A549 (cell line): Measurements from ENCODE around the gene AFAP1L2. TPM values are rescaled to one million over a fixed set of nuclear protein-coding genes. Genes with fewer than 3 reads are reported as not detected.

Experiments
- ATAC-seq, 2 experiments: fragments of 200-7000 bp in 1 of 2; fragments of >200 bp in 1 of 2; cut with Nextera tagmentation in 1 of 2; cut with Tn5 transposase in 1 of 2; 3 replicates each; pipeline versions ENCODE4 v1.8.0 to v1.9.1; 2018 to 2020; ENCODE audit warnings: mild to moderate bottlenecking in 1 of 2, moderate library complexity in 1 of 2
- CTCF ChIA-PET: fragments of 300-600 bp; sonication (Branson Sonifier 250); formaldehyde crosslinking; extraction: SDS; loops from one replicate; lab custom pipeline; 2021; ENCODE audit warnings: antibody characterized with exemption, inconsistent platforms; lab: Yijun Ruan, JAX
- POLR2A ChIA-PET: fragments of 350-600 bp; formaldehyde crosslinking; extraction: SDS; loops from one replicate; lab custom pipeline; 2021; ENCODE audit warnings: antibody characterized with exemption, inconsistent platforms; lab: Yijun Ruan, JAX
- DNase-seq, 2 experiments: peaks; one replicate each; pipeline versions ENCODE4 v3.0.0 to v3.0.0-alpha.2; 2011 to 2016; ENCODE audit warnings: low read depth in 1 of 2, low spot score in 1 of 2
- FAIRE-seq: peaks from 2 replicates; lab custom pipeline; 2011; peaks lifted over from hg19 to GRCh38; lab: Jason Lieb, UNC
- H3K27ac ChIP-seq, 2 experiments: fragments of >200 bp; sonication (Bioruptor Twin); formaldehyde crosslinking; 3 replicates each; pipeline ENCODE4 v1.5.1; 2016 to 2017
- H3K4me1 ChIP-seq: fragments of >200 bp; sonication (Bioruptor Twin); formaldehyde crosslinking; 3 replicates; pipeline ENCODE4 v1.6.1; 2016
- H3K4me2 ChIP-seq: fragments of >200 bp; sonication (Bioruptor Twin); formaldehyde crosslinking; 3 replicates; pipeline ENCODE4 v1.6.1; 2016
- H3K4me3 ChIP-seq: fragments of >200 bp; sonication (Bioruptor Twin); formaldehyde crosslinking; 3 replicates; pipeline ENCODE4 v1.5.1; 2016
- H3K9me3 ChIP-seq: fragments of >200 bp; sonication (Bioruptor Twin); formaldehyde crosslinking; 3 replicates; pipeline ENCODE4 v1.6.1; 2016
- CBX8 ChIP-seq: fragments of 200-600 bp; sonication (generic); IDR thresholded peaks from 2 replicates; pipeline ENCODE4 v1.6.1; 2016
- CHD2 ChIP-seq: fragments of 150-350 bp; IDR thresholded peaks from 2 replicates; pipeline ENCODE4 v1.6.1; 2014; ENCODE audit warnings: low read length; ENCODE audit not compliant: partially characterized antibody
- CHD4 ChIP-seq: fragments of 200-600 bp; sonication (generic); IDR thresholded peaks from 2 replicates; pipeline ENCODE4 v1.6.1; 2016; ENCODE audit warnings: antibody characterized with exemption, mild to moderate bottlenecking, borderline replicate concordance
- EHF ChIP-seq: fragments of 250-450 bp; sonication (Bioruptor Pico); IDR thresholded peaks from 2 replicates; pipeline ENCODE4 v1.5.0; 2020; ENCODE audit warnings: mild to moderate bottlenecking
- EP300 ChIP-seq, 2 experiments: fragments of >200 bp; sonication (Bioruptor Twin); formaldehyde crosslinking; IDR thresholded peaks; 2 replicates in 1 of 2; 3 replicates in 1 of 2; pipeline ENCODE4 v1.6.1; 2016 to 2017
- FOSB ChIP-seq: fragments of 250-450 bp; sonication (Bioruptor Pico); IDR thresholded peaks from 2 replicates; pipeline ENCODE4 v1.5.0; 2020; ENCODE audit warnings: mild to moderate bottlenecking, moderate library complexity
- FOXS1 ChIP-seq: fragments of 250-450 bp; sonication (Bioruptor Pico); IDR thresholded peaks from 2 replicates; pipeline ENCODE4 v1.5.0; 2020; ENCODE audit warnings: mild to moderate bottlenecking, moderate library complexity
- HDAC2 ChIP-seq: fragments of 200-600 bp; sonication (generic); IDR thresholded peaks from 2 replicates; pipeline ENCODE4 v1.6.1; 2016
- HEYL ChIP-seq: fragments of 250-450 bp; sonication (Bioruptor Pico); IDR thresholded peaks from 2 replicates; pipeline ENCODE4 v1.8.0; 2021; ENCODE audit warnings: mild to moderate bottlenecking, moderate library complexity
- HOXA7 ChIP-seq: fragments of 250-450 bp; sonication (Bioruptor Pico); IDR thresholded peaks from 2 replicates; pipeline ENCODE4 v1.5.0; 2020; ENCODE audit warnings: mild to moderate bottlenecking, moderate library complexity
- HOXB5 ChIP-seq: fragments of 250-450 bp; sonication (Bioruptor Pico); IDR thresholded peaks from 2 replicates; pipeline ENCODE4 v1.5.0; 2020; ENCODE audit warnings: mild to moderate bottlenecking, moderate library complexity
- JUN ChIP-seq, 2 experiments: fragments of >200 bp; sonication (Bioruptor Twin); formaldehyde crosslinking; IDR thresholded peaks; 2 replicates in 1 of 2; 3 replicates in 1 of 2; pipeline ENCODE4 v1.6.1; 2016 to 2017
- KDM1A ChIP-seq: fragments of 200-600 bp; sonication (generic); IDR thresholded peaks from 2 replicates; pipeline ENCODE4 v1.6.1; 2016; ENCODE audit warnings: low read depth, mild to moderate bottlenecking
- KDM5A ChIP-seq: fragments of 200-600 bp; sonication (generic); IDR thresholded peaks from 2 replicates; pipeline ENCODE4 v1.6.1; 2016; ENCODE audit warnings: antibody characterized with exemption, mild to moderate bottlenecking
- MAFK ChIP-seq: fragments of 450-650 bp; IDR thresholded peaks from 2 replicates; pipeline ENCODE4 v1.6.1; 2014; ENCODE audit not compliant: partially characterized antibody
- NFE2L2 ChIP-seq: fragments of 150-350 bp; conservative IDR thresholded peaks from 2 replicates; pipeline ENCODE4 v1.6.1; 2014; ENCODE audit warnings: low read length
- POLR2A ChIP-seq: IDR thresholded peaks from 2 replicates; pipeline ENCODE4 v1.6.1; 2012; ENCODE audit warnings: mild to moderate bottlenecking, low read length
- POLR2AphosphoS2 ChIP-seq: conservative IDR thresholded peaks from 2 replicates; pipeline ENCODE4 v1.6.1; 2012; ENCODE audit warnings: low read length, improper control_type of control experiment, inconsistent platforms
- RAD21 ChIP-seq, 2 experiments: fragments of >200 bp in 1 of 2; sonication (Bioruptor Twin) in 1 of 2; formaldehyde crosslinking in 1 of 2; IDR thresholded peaks in 1 of 2; conservative IDR thresholded peaks in 1 of 2; 2 replicates in 1 of 2; 3 replicates in 1 of 2; pipeline ENCODE4 v1.6.1; 2012 to 2018; ENCODE audit warnings: inconsistent platforms in 1 of 2
- RFX5 ChIP-seq: fragments of 450-650 bp; IDR thresholded peaks from 2 replicates; pipeline ENCODE4 v1.7.1; 2014; ENCODE audit warnings: antibody characterized with exemption, mild to moderate bottlenecking, moderate library complexity
- ZC3H11A ChIP-seq: fragments of 450-650 bp; IDR thresholded peaks from 2 replicates; pipeline ENCODE4 v1.6.1; 2014; ENCODE audit warnings: antibody characterized with exemption, mild to moderate bottlenecking
- ZFP36 ChIP-seq: fragments of 450-650 bp; IDR thresholded peaks from 2 replicates; pipeline ENCODE4 v1.6.1; 2014; ENCODE audit warnings: borderline replicate concordance; ENCODE audit not compliant: partially characterized antibody
- ZNF302 ChIP-seq: fragments of 250-450 bp; sonication (Bioruptor Pico); IDR thresholded peaks from 2 replicates; pipeline ENCODE4 v1.9.0; 2021; ENCODE audit warnings: inconsistent platforms, mild to moderate bottlenecking, moderate library complexity
- WGBS: methylation state at CpG from one replicate; pipeline ENCODE4 v1.1.6; 2017; ENCODE audit errors: missing lambda C conversion rate; 5-methylcytosine and 5-hydroxymethylcytosine counted together
- polyA plus RNA-seq, 4 experiments: library from polyadenylated mRNA; depleted of rRNA in 3 of 4; stranded (reverse); fragments of >200 nt; fragmentation: RNase III in 1 of 4; extraction: RNeasy Plus Mini Kit Qiagen cat#74134 plus additional on column Dnase treatment in 1 of 4; gene quantifications; 2 replicates in 3 of 4; 3 replicates in 1 of 4; pipeline ENCODE4 v1.2.3, GENCODE V29; 2011 to 2017
- TF ChIP-seq, protein P1 (sequence below): fragments of 150-350 bp; IDR thresholded peaks from 2 replicates; pipeline ENCODE4 v1.6.1; 2014; ENCODE audit warnings: low read depth, mild to moderate bottlenecking, low read length
- TF ChIP-seq, protein P2 (sequence below): fragments of >200 bp; sonication (Bioruptor Twin); formaldehyde crosslinking; IDR thresholded peaks from 3 replicates; pipeline ENCODE4 v1.6.1; 2016
- TF ChIP-seq, protein P3 (sequence below): fragments of >200 bp; sonication (Bioruptor Twin); formaldehyde crosslinking; IDR thresholded peaks from 2 replicates; pipeline ENCODE4 v1.6.1; 2016
- TF ChIP-seq, protein P4 (sequence below): fragments of 200-600 bp; sonication (generic); IDR thresholded peaks from 2 replicates; pipeline ENCODE4 v1.6.1; 2016; ENCODE audit warnings: antibody characterized with exemption, mild to moderate bottlenecking, moderate library complexity
- TF ChIP-seq, protein P5 (sequence below): IDR thresholded peaks from 2 replicates; pipeline ENCODE4 v1.6.1; 2012; ENCODE audit warnings: low read depth, borderline replicate concordance
- TF ChIP-seq, protein P6 (sequence below): IDR thresholded peaks from 2 replicates; pipeline ENCODE4 v1.6.1; 2012
- TF ChIP-seq, protein P7 (sequence below): fragments of 250-450 bp; sonication (Bioruptor Pico); IDR thresholded peaks from 2 replicates; pipeline ENCODE4 v1.5.0; 2020; ENCODE audit warnings: low read depth, mild to moderate bottlenecking, moderate library complexity

The AFAP1L2 gene
- polyA plus RNA-seq, 2 of the 4 experiments (the other 2 are of a cell fraction) = 19.6 to 27.3 TPM

DNA sequence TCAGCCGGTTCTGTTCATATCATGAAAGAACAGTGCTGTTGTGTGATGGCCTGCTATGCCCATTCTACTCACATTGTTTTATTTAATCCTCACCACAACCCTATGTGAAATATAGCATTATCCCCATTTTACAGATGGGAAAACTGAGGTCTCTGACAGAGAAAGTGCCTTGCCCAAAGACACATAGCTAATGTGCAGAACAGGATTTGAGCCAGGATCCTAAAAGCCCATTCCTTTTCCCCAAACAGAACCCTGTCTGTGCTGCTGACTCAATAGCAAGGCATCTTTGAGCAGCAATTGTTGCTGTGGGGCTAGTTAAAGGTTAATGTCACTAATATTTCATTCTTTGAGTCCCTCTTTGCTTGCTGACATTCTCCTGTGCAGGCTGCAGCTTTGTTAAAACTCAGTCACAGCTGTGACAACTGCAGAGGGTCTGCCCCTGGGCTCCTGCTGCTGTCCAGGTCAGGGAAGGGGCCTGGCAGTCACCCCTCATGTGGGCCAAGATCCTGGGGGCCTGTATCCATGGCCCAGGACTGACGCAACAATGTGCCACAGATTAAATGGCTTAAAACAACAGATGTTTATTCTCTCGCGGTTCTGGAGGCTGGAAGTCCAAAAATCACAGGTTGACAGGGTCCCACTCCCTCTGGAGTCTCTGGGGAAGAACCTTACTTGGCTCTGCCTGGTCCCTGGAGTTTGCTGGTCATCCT is 40.4 kb downstream of the AFAP1L2 start:
- Histone ChIP-seq H3K27ac (peak overlapping the region; percentile 43 to 90; a peak in 5 of 6 replicates), H3K4me1 (peaks cover 54% of the 10 kb centered on the region), H3K9me3 (no peaks in the 10 kb centered on the region)
- TF ChIP-seq ZFP36 (no peak), POLR2A (no peak), EP300 (IDR thresholded peaks at IDR 0.05) (no peak), RFX5 (no peak), RAD21 (conservative IDR thresholded peaks at IDR 0.05 in 1 of 2, IDR thresholded peaks at IDR 0.05 in 1 of 2) (no peak), POLR2AphosphoS2 (no peak), CHD4 (0 out of 2 replicates have a peak, but pooled peaks have one; percentile 27), KDM1A (peak; percentile 69; the same call in 1 of the 2 replicates), FOSB (CRISPR knock-in tag) (no peak), ZC3H11A (no peak), JUN (IDR thresholded peaks at IDR 0.05) (0 out of 5 replicates have a peak, but pooled peaks of 1 of the 2 experiments have one; percentile 18), ZNF302 (CRISPR knock-in tag) (no peak), NFE2L2 (no peak), CHD2 (no peak), HOXA7 (CRISPR knock-in tag) (no peak), HEYL (CRISPR knock-in tag) (no peak), EHF (CRISPR knock-in tag) (no peak), MAFK (no peak), KDM5A (no peak), FOXS1 (CRISPR knock-in tag) (no peak), CBX8 (no peak), HOXB5 (CRISPR knock-in tag) (no peak), HDAC2 (peak; percentile 54; the same call in 1 of the 2 replicates)
- TF ChIP-seq, protein P1, sequence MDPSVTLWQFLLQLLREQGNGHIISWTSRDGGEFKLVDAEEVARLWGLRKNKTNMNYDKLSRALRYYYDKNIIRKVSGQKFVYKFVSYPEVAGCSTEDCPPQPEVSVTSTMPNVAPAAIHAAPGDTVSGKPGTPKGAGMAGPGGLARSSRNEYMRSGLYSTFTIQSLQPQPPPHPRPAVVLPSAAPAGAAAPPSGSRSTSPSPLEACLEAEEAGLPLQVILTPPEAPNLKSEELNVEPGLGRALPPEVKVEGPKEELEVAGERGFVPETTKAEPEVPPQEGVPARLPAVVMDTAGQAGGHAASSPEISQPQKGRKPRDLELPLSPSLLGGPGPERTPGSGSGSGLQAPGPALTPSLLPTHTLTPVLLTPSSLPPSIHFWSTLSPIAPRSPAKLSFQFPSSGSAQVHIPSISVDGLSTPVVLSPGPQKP = no peak
- TF ChIP-seq, protein P2, sequence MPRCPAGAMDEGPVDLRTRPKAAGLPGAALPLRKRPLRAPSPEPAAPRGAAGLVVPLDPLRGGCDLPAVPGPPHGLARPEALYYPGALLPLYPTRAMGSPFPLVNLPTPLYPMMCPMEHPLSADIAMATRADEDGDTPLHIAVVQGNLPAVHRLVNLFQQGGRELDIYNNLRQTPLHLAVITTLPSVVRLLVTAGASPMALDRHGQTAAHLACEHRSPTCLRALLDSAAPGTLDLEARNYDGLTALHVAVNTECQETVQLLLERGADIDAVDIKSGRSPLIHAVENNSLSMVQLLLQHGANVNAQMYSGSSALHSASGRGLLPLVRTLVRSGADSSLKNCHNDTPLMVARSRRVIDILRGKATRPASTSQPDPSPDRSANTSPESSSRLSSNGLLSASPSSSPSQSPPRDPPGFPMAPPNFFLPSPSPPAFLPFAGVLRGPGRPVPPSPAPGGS = no peak
- TF ChIP-seq, protein P3, sequence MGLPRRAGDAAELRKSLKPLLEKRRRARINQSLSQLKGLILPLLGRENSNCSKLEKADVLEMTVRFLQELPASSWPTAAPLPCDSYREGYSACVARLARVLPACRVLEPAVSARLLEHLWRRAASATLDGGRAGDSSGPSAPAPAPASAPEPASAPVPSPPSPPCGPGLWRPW = no peak
- TF ChIP-seq, protein P4, sequence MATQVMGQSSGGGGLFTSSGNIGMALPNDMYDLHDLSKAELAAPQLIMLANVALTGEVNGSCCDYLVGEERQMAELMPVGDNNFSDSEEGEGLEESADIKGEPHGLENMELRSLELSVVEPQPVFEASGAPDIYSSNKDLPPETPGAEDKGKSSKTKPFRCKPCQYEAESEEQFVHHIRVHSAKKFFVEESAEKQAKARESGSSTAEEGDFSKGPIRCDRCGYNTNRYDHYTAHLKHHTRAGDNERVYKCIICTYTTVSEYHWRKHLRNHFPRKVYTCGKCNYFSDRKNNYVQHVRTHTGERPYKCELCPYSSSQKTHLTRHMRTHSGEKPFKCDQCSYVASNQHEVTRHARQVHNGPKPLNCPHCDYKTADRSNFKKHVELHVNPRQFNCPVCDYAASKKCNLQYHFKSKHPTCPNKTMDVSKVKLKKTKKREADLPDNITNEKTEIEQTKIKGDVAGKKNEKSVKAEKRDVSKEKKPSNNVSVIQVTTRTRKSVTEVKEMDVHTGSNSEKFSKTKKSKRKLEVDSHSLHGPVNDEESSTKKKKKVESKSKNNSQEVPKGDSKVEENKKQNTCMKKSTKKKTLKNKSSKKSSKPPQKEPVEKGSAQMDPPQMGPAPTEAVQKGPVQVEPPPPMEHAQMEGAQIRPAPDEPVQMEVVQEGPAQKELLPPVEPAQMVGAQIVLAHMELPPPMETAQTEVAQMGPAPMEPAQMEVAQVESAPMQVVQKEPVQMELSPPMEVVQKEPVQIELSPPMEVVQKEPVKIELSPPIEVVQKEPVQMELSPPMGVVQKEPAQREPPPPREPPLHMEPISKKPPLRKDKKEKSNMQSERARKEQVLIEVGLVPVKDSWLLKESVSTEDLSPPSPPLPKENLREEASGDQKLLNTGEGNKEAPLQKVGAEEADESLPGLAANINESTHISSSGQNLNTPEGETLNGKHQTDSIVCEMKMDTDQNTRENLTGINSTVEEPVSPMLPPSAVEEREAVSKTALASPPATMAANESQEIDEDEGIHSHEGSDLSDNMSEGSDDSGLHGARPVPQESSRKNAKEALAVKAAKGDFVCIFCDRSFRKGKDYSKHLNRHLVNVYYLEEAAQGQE = no peak
- TF ChIP-seq, protein P5, sequence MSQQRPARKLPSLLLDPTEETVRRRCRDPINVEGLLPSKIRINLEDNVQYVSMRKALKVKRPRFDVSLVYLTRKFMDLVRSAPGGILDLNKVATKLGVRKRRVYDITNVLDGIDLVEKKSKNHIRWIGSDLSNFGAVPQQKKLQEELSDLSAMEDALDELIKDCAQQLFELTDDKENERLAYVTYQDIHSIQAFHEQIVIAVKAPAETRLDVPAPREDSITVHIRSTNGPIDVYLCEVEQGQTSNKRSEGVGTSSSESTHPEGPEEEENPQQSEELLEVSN = no peak
- TF ChIP-seq, protein P6, sequence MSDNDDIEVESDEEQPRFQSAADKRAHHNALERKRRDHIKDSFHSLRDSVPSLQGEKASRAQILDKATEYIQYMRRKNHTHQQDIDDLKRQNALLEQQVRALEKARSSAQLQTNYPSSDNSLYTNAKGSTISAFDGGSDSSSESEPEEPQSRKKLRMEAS = no peak
- TF ChIP-seq, protein P7, sequence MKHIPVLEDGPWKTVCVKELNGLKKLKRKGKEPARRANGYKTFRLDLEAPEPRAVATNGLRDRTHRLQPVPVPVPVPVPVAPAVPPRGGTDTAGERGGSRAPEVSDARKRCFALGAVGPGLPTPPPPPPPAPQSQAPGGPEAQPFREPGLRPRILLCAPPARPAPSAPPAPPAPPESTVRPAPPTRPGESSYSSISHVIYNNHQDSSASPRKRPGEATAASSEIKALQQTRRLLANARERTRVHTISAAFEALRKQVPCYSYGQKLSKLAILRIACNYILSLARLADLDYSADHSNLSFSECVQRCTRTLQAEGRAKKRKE = no peak
- TF ChIP-seq, all 56 proteins: peak for 4
- no peak overlapping the region for H3K4me3 ChIP-seq
- POLR2A ChIA-PET = no interaction called here
- 93% methylated on average over 3 of the region's 4 CpGs for WGBS
- no peak for ATAC-seq
- CTCF ChIA-PET = interaction anchor here (1.0 to 3.2 kb wide), 4 partner anchors 11 to 60 kb away, joined by 3 to 13 read pairs (median 4); no protein-coding TSS in a partner anchor
- H3K4me2 ChIP-seq = peak overlapping the region; percentile 45; the same call in 2 of the 3 replicates
- FAIRE-seq = no peak
- peak in 1 of 2 experiments; percentile 22 for DNase-seq
